H9 (cell line): ENCODE results near the gene HIP1. TPM values are rescaled to one million over a fixed set of nuclear protein-coding genes. Genes with fewer than 3 reads are reported as not detected.

ENCODE experiments used
- DNase-seq: peaks from one replicate; pipeline ENCODE4 v3.0.0-alpha.2; 2017
- H2AFZ ChIP-seq: one replicate; pipeline ENCODE4 v1.6.1; 2013; ENCODE audit warnings: mild to moderate bottlenecking, low read length, control low read depth, moderate library complexity
- H2AK5ac ChIP-seq: 2 replicates; pipeline ENCODE4 v1.6.1; 2013; ENCODE audit warnings: low read length, control low read depth, mixed read lengths; ENCODE audit not compliant: insufficient read length
- H2BK120ac ChIP-seq: one replicate; pipeline ENCODE4 v1.6.1; 2013; ENCODE audit warnings: low read depth, mild to moderate bottlenecking, low read length, control low read depth, inconsistent platforms; ENCODE audit not compliant: poor library complexity, severe bottlenecking
- H2BK12ac ChIP-seq: 2 replicates; pipeline ENCODE4 v1.6.1; 2013; ENCODE audit warnings: low read length, control low read depth, mixed read lengths, low read depth; ENCODE audit not compliant: insufficient read length
- H2BK15ac ChIP-seq: 2 replicates; pipeline ENCODE4 v1.6.1; 2013; ENCODE audit warnings: low read depth, low read length, control low read depth
- H2BK20ac ChIP-seq: one replicate; pipeline ENCODE4 v1.6.1; 2013; ENCODE audit warnings: low read depth, mild to moderate bottlenecking, low read length, control low read depth, inconsistent platforms; ENCODE audit not compliant: poor library complexity, severe bottlenecking
- H2BK5ac ChIP-seq: 2 replicates; pipeline ENCODE4 v1.6.1; 2013; ENCODE audit warnings: low read length, control low read depth, mixed read lengths; ENCODE audit not compliant: insufficient read length
- H3K14ac ChIP-seq: 2 replicates; pipeline ENCODE4 v1.6.1; 2013; ENCODE audit warnings: low read length, control low read depth; ENCODE audit not compliant: insufficient read depth
- H3K18ac ChIP-seq: 2 replicates; pipeline ENCODE4 v1.6.1; 2013; ENCODE audit warnings: low read depth, mild to moderate bottlenecking, mixed read lengths, low read length, control low read depth; ENCODE audit not compliant: insufficient read length
- H3K23ac ChIP-seq: 2 replicates; pipeline ENCODE4 v1.6.1; 2013; ENCODE audit warnings: low read length, control low read depth, mixed read lengths, low read depth; ENCODE audit not compliant: insufficient read length
- H3K23me2 ChIP-seq: 2 replicates; pipeline ENCODE4 v1.6.1; 2013; ENCODE audit warnings: low read depth, mild to moderate bottlenecking, mixed read lengths, low read length, control low read depth; ENCODE audit not compliant: insufficient read length, poor library complexity, severe bottlenecking
- H3K27ac ChIP-seq: 2 replicates; pipeline ENCODE4 v1.5.1; 2013; ENCODE audit warnings: low read length, control low read depth, mixed read lengths, low read depth; ENCODE audit not compliant: insufficient read length
- H3K27me3 ChIP-seq: 2 replicates; pipeline ENCODE4 v1.6.1; 2013; ENCODE audit warnings: low read length, control low read depth, inconsistent platforms; ENCODE audit not compliant: insufficient read depth
- H3K4ac ChIP-seq: 2 replicates; pipeline ENCODE4 v1.6.1; 2013; ENCODE audit warnings: low read depth, mild to moderate bottlenecking, control low read depth, inconsistent platforms, low read length, moderate library complexity
- H3K4me1 ChIP-seq: 2 replicates; pipeline ENCODE4 v1.6.1; 2013; ENCODE audit warnings: low read length, control low read depth, inconsistent platforms; ENCODE audit not compliant: insufficient read depth
- H3K4me2 ChIP-seq: 2 replicates; pipeline ENCODE4 v1.6.1; 2013; ENCODE audit warnings: low read length, control low read depth, mixed read lengths; ENCODE audit not compliant: insufficient read length, insufficient read depth
- H3K56ac ChIP-seq: 2 replicates; pipeline ENCODE4 v1.6.1; 2013; ENCODE audit warnings: low read depth, mild to moderate bottlenecking, mixed read lengths, low read length, control low read depth; ENCODE audit not compliant: insufficient read length
- H3K79me1 ChIP-seq: 2 replicates; pipeline ENCODE4 v1.6.1; 2013; ENCODE audit warnings: low read depth, mild to moderate bottlenecking, moderate library complexity, low read length, control low read depth, inconsistent platforms; ENCODE audit not compliant: insufficient read depth, poor library complexity, severe bottlenecking
- H3K79me2 ChIP-seq: 2 replicates; pipeline ENCODE4 v1.6.1; 2013; ENCODE audit warnings: low read length, control low read depth, inconsistent platforms; ENCODE audit not compliant: insufficient read depth
- H3K9ac ChIP-seq: 2 replicates; pipeline ENCODE4 v1.6.1; 2013; ENCODE audit warnings: low read length, control low read depth, mixed read lengths; ENCODE audit not compliant: insufficient read length; ENCODE audit errors: extremely low read depth
- H3K9me3 ChIP-seq: one replicate; pipeline ENCODE4 v1.6.1; 2013; ENCODE audit warnings: low read depth, low read length, inconsistent platforms; ENCODE audit not compliant: control insufficient read depth
- H3T11ph ChIP-seq: one replicate; pipeline ENCODE4 v1.6.1; 2013; ENCODE audit warnings: mild to moderate bottlenecking, low read length, control low read depth, inconsistent platforms
- H4K20me1 ChIP-seq: one replicate; pipeline ENCODE4 v1.6.1; 2013; ENCODE audit not compliant: control insufficient read depth, insufficient read length, insufficient read depth
- H4K5ac ChIP-seq: 2 replicates; pipeline ENCODE4 v1.6.1; 2013; ENCODE audit warnings: low read depth, mild to moderate bottlenecking, mixed read lengths, low read length, control low read depth; ENCODE audit not compliant: insufficient read length
- H4K8ac ChIP-seq: replicated peaks from 2 replicates; pipeline ENCODE4 v1.6.1; 2013; ENCODE audit warnings: low read length, control low read depth, mixed read lengths, low read depth; ENCODE audit not compliant: insufficient read length
- H4K91ac ChIP-seq: 2 replicates; pipeline ENCODE4 v1.6.1; 2013; ENCODE audit warnings: low read depth, mild to moderate bottlenecking, moderate library complexity, mixed read lengths, low read length, control low read depth; ENCODE audit not compliant: insufficient read length
- H3K27ac Mint-ChIP-seq, 3 experiments: 2 replicates in 2 of 3; 3 replicates in 1 of 3; pipeline ENCODE4 v1.8.0; 2020 to 2021; ENCODE audit warnings: mixed read lengths in 3 of 3, mild to moderate bottlenecking in 1 of 3, moderate library complexity in 1 of 3
- H3K27me3 Mint-ChIP-seq: 2 replicates; pipeline ENCODE4 v1.8.0; 2021; ENCODE audit warnings: low read depth, mild to moderate bottlenecking, moderate library complexity, mixed read lengths
- H3K36me3 Mint-ChIP-seq, 3 experiments: 2 replicates in 2 of 3; 3 replicates in 1 of 3; pipeline ENCODE4 v1.8.0; 2020 to 2021; ENCODE audit warnings: low read depth in 3 of 3, mixed read lengths in 3 of 3; ENCODE audit not compliant: insufficient read depth in 1 of 3
- H3K4me1 Mint-ChIP-seq, 2 experiments: 2 replicates each; pipeline ENCODE4 v1.8.0; 2020; ENCODE audit warnings: mixed read lengths in 2 of 2
- H3K4me3 Mint-ChIP-seq, 2 experiments: 2 replicates in 1 of 2; 3 replicates in 1 of 2; pipeline ENCODE4 v1.8.0; 2020 to 2021; ENCODE audit warnings: mild to moderate bottlenecking in 2 of 2, mixed read lengths in 2 of 2, moderate library complexity in 1 of 2
- H3K9me3 Mint-ChIP-seq, 2 experiments: 2 replicates in 1 of 2; 3 replicates in 1 of 2; pipeline ENCODE4 v1.8.0; 2020; ENCODE audit warnings: mild to moderate bottlenecking in 2 of 2, mixed read lengths in 2 of 2, moderate library complexity in 1 of 2
- WGBS: extraction: QIAGEN DNeasy Blood & Tissue Kit; methylation state at CpG from one replicate; pipeline ENCODE4 v1.1.7; 2013; ENCODE audit warnings: missing lambda C conversion rate, low lambda C conversion rate, mixed read lengths; ENCODE audit not compliant: insufficient read length; ENCODE audit errors: extremely low coverage; 5-methylcytosine and 5-hydroxymethylcytosine counted together
- total RNA-seq: library from RNA; stranded (reverse); gene quantifications from 2 replicates; pipeline ENCODE4 v1.2.1, GENCODE V29; 2021
- TF ChIP-seq, protein P1 (sequence below): fragments of 200-600 bp; sonication (generic); conservative IDR thresholded peaks from 3 replicates; pipeline ENCODE4 v1.8.0; 2021; ENCODE audit warnings: antibody characterized with exemption, mild to moderate bottlenecking

The HIP1 gene
- total RNA-seq, 1 experiment from 2014 or later, result 87.5 TPM

DNA sequence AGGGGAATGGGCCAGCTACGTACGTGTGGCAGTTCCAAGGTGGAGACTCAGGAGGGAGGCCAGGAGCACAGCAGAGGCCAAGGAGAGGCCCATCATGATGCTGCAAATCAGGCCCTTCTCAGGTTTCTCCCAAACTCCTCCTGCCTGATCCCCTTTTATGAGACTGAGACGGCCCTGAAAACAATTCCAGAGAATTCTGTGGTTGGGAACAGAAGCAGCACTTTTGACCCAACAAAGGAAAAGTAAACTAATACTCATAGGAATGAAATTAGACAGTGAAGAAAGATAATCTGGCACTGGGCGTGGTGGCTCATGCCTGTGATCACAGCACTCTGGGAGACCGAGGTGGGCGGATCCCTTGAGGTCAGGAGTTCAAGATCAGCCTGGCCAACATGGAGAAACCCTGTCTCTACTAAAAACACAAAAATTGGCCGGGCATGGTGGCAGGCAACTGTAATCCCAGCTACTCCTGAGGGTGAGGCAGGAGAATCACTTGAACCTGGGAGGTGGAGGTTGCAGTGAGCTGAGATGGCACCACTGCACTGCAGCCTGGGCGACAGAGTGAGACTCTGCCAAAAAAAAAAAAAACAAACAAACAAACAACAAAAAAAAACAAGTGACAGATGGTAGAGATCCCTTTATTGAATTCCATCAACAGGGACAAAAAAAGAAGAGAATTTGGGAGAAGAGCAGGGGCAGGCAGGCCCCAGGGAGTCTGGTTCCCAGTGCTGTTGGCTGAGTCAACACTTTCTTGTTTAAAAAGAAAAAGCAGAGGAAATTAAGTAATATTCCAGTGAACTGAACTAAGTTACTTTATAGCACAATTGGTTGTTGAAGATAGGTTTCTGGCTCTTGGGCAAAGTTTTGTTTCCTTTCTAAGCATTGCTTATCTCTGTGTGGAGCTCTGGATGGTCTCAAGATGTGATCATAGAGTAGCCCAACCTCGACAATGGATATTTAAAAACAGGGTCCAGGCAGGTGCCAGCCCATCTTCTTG lies 33.6 kb upstream of the HIP1 start, which contains the start of gene CCL26:
CCL26 (minus strand) TSS at position 131 of the 997 bp plus-strand sequence; CDS start at position 96, 35 bp downstream.
- TF ChIP-seq, protein P1, sequence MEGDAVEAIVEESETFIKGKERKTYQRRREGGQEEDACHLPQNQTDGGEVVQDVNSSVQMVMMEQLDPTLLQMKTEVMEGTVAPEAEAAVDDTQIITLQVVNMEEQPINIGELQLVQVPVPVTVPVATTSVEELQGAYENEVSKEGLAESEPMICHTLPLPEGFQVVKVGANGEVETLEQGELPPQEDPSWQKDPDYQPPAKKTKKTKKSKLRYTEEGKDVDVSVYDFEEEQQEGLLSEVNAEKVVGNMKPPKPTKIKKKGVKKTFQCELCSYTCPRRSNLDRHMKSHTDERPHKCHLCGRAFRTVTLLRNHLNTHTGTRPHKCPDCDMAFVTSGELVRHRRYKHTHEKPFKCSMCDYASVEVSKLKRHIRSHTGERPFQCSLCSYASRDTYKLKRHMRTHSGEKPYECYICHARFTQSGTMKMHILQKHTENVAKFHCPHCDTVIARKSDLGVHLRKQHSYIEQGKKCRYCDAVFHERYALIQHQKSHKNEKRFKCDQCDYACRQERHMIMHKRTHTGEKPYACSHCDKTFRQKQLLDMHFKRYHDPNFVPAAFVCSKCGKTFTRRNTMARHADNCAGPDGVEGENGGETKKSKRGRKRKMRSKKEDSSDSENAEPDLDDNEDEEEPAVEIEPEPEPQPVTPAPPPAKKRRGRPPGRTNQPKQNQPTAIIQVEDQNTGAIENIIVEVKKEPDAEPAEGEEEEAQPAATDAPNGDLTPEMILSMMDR, result no peak
- Histone ChIP-seq H2BK120ac (no peak within 1 kb of the TSS), H2BK5ac (no peak within 1 kb of the TSS), H3K56ac (no peak within 1 kb of the TSS), H4K5ac (no peak within 1 kb of the TSS), H3K79me1 (no peaks in the 10 kb centered on the region), H3K27ac (no peak within 1 kb of the TSS), H2BK12ac (no peak within 1 kb of the TSS), H2AK5ac (no peak within 1 kb of the TSS), H3T11ph (no peak within 1 kb of the TSS), H3K4me2 (no peak within 1 kb of the TSS), H3K18ac (no peak within 1 kb of the TSS), H4K20me1 (no peaks in the 10 kb centered on the region), H3K23ac (no peak within 1 kb of the TSS), H3K14ac (no peak within 1 kb of the TSS), H3K9ac (no peak within 1 kb of the TSS), H3K4ac (no peak within 1 kb of the TSS), H3K4me1 (no peaks in the 10 kb centered on the region), H4K8ac (no peak within 1 kb of the TSS), H2AFZ (no peak within 1 kb of the TSS), H2BK15ac (no peak within 1 kb of the TSS), H3K79me2 (no peaks in the 10 kb centered on the region), H3K9me3 (no peaks in the 10 kb centered on the region), H3K23me2 (no peaks in the 10 kb centered on the region), H2BK20ac (no peak within 1 kb of the TSS), H3K27me3 (no peaks in the 10 kb centered on the region), H4K91ac (no peak within 1 kb of the TSS)
- Mint-ChIP-seq H3K9me3 (peaks cover 0 to 1% of the 10 kb centered on the region in 2 experiments; a peak in 1 of 5 replicates), H3K4me1 (peaks cover 6 to 7% of the 10 kb centered on the region in 2 experiments), H3K27ac (peak within 1 kb of the TSS in 1 of 3 experiments; percentile 42; a peak in 2 of 7 replicates), H3K36me3 (peaks cover 0 to 3% (median 0%) of the 10 kb centered on the region in 3 experiments; a peak in 1 of 7 replicates), H3K4me3 (no peak within 1 kb of the TSS), H3K27me3 (no peaks in the 10 kb centered on the region)
- WGBS, result no CpG with 5 or more reads among the region's 9 CpGs
- no peak for DNase-seq
